ENCODE results near the gene UNK. TPM values are rescaled to one million over a fixed set of nuclear protein-coding genes. Genes with fewer than 3 reads are reported as not detected.

UNK gene
- total RNA-seq, 1 donor from 2014 or later, result 16.7 TPM

DNA sequence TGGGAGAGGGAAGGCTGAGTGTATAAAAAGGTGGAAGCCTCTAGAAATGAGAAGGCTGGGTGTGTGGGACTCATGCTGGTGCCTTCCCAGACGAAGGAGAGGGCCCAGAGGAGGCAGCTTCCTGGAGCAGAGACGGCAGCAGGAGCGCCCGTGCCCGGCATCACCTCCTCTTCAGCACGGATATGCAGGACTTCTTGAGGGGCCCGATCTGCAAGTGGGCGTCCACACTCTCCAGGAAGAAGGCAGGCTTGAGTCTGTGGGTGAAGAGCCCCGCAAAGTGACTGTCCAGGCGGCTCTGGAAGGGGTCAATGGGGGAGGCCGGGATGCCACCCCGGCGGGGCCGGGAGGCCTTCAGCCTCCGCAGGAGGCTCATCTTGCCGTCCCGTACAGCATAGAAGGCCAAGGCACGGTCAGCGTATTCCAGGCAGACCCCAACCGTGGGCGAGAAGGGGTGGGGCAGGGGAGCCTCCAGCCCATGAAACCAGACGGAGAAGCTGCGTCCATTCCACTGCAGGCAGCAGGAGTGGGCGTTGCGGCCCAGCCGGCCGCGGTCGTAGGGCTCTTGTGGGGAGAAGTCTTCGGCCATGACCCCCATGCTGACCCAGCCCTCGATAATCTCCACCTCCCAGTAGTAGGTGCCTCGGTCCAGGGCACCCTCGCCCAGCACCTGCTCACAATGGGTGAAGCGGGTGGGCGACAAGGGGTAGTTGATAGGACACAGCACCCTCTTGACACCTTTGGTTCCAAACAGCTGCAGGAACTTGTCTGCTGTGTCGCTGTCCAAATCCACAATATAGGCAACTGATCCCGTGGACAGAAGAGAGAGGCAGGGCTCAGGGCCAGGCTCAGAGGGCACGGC is 89.9 kb downstream of the UNK start:
- H3K4me3 Mint-ChIP-seq (ENCODE audit: unreplicated experiment), result no peak overlapping the region
- no peaks in the 10 kb centered on the region for H3K27me3 ChIP-seq (ENCODE audit: insufficient read depth, low read length)
- no peak overlapping the region for H3K4me2 ChIP-seq (ENCODE audit: low read length)
- peaks cover 2% of the 10 kb centered on the region for H3K36me3 Mint-ChIP-seq (ENCODE audit: low read depth, unreplicated experiment)
- no peaks in the 10 kb centered on the region for H3K27me3 Mint-ChIP-seq (ENCODE audit: low read depth, unreplicated experiment)
- DNase-seq (ENCODE audit: low read depth) (no peak), FAIRE-seq (no peak)
- H3K4me3 ChIP-seq (ENCODE audit: insufficient read depth, low read depth, low read length), result no peak overlapping the region
- no peaks in the 10 kb centered on the region for H3K79me2 ChIP-seq (ENCODE audit: insufficient read depth, low read length)
- H3K9ac ChIP-seq (ENCODE audit: low read length), result no peak overlapping the region
- H3K36me3 ChIP-seq (ENCODE audit: insufficient read depth, low read length), result no peaks in the 10 kb centered on the region
- peak overlapping the region; percentile 26 for H3K27ac Mint-ChIP-seq (ENCODE audit: unreplicated experiment)
- H3K27ac ChIP-seq (ENCODE audit: low read depth, low read length), result no peak overlapping the region
- peaks cover 13% of the 10 kb centered on the region for H3K4me1 Mint-ChIP-seq (ENCODE audit: low read depth, unreplicated experiment)
- H3K9me3 Mint-ChIP-seq (ENCODE audit: unreplicated experiment), result no peaks in the 10 kb centered on the region
- peaks cover 4% of the 10 kb centered on the region for H4K20me1 ChIP-seq (ENCODE audit: insufficient read depth, low read length)
- TF ChIP-seq, protein P1, sequence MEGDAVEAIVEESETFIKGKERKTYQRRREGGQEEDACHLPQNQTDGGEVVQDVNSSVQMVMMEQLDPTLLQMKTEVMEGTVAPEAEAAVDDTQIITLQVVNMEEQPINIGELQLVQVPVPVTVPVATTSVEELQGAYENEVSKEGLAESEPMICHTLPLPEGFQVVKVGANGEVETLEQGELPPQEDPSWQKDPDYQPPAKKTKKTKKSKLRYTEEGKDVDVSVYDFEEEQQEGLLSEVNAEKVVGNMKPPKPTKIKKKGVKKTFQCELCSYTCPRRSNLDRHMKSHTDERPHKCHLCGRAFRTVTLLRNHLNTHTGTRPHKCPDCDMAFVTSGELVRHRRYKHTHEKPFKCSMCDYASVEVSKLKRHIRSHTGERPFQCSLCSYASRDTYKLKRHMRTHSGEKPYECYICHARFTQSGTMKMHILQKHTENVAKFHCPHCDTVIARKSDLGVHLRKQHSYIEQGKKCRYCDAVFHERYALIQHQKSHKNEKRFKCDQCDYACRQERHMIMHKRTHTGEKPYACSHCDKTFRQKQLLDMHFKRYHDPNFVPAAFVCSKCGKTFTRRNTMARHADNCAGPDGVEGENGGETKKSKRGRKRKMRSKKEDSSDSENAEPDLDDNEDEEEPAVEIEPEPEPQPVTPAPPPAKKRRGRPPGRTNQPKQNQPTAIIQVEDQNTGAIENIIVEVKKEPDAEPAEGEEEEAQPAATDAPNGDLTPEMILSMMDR (IDR thresholded peaks at IDR 0.05; ENCODE audit: insufficient read depth, low read depth, low read length), result no peak
- no peak for TF ChIP-seq EZH2 (IDR thresholded peaks at IDR 0.05; ENCODE audit: insufficient read depth, low read length)
- peaks cover 39% of the 10 kb centered on the region for H3K4me1 ChIP-seq (ENCODE audit: insufficient read depth, low read length)
- H3K9me3 ChIP-seq (ENCODE audit: insufficient read depth, low read depth, low read length), result no peaks in the 10 kb centered on the region
- no peak overlapping the region for H2AFZ ChIP-seq (ENCODE audit: low read depth, low read length)

Small RNA genes within 50 kb of the gene (microRNA-seq; reads per million reads assigned to microRNA genes)
- gene MIR4738, result 1.4 reads per million

Other genes starting within 250 kb of the UNK start
- gene MYO15B, start 197.0 kb upstream of the UNK start, total RNA-seq, result 3.5 and 6.2 TPM in 2 replicates
- gene SMIM5, start 151.4 kb upstream of the UNK start, total RNA-seq, result 0.07 TPM in 1 of 2 replicates, not detected in the other
- 24.6 and 25.9 TPM in 2 replicates for gene RECQL5, start 117.7 kb upstream of the UNK start, total RNA-seq
- 98.1 and 99.2 TPM in 2 replicates for gene SAP30BP, start 117.5 kb upstream of the UNK start, total RNA-seq
- 2.1 and 6.6 TPM in 2 replicates for gene ITGB4, start 63.3 kb upstream of the UNK start, total RNA-seq
- 22.6 and 31.1 TPM in 2 replicates for gene GALK1, start 19.6 kb upstream of the UNK start, total RNA-seq
- 2.5 and 2.7 TPM in 2 replicates for gene UNC13D, start 59.6 kb downstream of the UNK start, total RNA-seq
- 65.6 and 72.6 TPM in 2 replicates for gene WBP2, start 70.5 kb downstream of the UNK start, total RNA-seq
- gene TRIM47, start 93.8 kb downstream of the UNK start, total RNA-seq, result 5.6 and 5.9 TPM in 2 replicates
- 15.4 and 20.1 TPM in 2 replicates for gene TRIM65, start 112.1 kb downstream of the UNK start, total RNA-seq
- 58.9 and 65.6 TPM in 2 replicates for gene MRPL38, start 120.1 kb downstream of the UNK start, total RNA-seq
- gene FBF1, start 156.2 kb downstream of the UNK start, total RNA-seq, result 5.1 and 5.2 TPM in 2 replicates
- 56.8 and 61.3 TPM in 2 replicates for gene ACOX1, start 194.4 kb downstream of the UNK start, total RNA-seq
- gene TEN1, start 194.4 kb downstream of the UNK start, total RNA-seq, result 17.7 and 19.0 TPM in 2 replicates
- gene CDK3, start 216.0 kb downstream of the UNK start, total RNA-seq, result 5.0 and 7.5 TPM in 2 replicates
- not detected in 2 replicates for gene EVPL, start 242.5 kb downstream of the UNK start, total RNA-seq

Data from astrocyte (in vitro differentiated cells and primary cell).